ENCODE measurements around the gene PLEKHA5. TPM values are rescaled to one million over a fixed set of nuclear protein-coding genes. Genes with fewer than 3 reads are reported as not detected.
A peak's percentile ranks its signal among the peaks of the same experiment; 100 is the strongest.
"Not testable (repeated sequence)": the region's sequence is repeated elsewhere in the genome, so short reads cannot be mapped to it uniquely, and the experiment has no call there.

PLEKHA5 gene
- total RNA-seq, 1 donor from 2014 or later, result 60.8 TPM

DNA sequence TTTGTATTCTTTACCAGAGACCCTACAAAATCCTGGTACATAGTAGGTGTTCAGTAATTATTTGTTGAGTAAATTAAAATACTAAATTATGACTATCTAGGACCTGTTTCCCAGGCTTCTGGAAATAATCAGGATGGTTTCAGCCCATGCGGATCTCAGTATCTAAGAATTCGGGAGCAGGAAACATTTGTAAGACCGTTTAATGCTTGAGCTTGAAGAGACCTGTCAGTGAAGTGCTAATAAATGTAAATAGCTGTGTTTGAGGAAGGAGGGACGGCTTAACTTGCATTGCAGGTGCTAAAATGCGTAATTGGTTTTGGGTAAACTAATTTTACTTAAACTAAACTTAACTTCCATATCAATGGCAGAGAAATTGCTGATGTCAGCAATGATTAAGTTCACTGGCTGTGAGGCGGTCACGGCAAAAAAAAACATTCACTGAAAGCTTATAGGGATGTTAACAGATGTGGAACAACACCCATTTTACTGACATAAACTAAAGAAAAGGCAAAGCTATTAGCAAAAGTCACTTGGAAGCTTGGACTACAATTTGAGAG is 281.2 kb downstream of the PLEKHA5 start:
- Histone ChIP-seq H3K27ac (replicated peaks) (peak overlapping the region; percentile 77), H3K4me1 (peaks cover 32% of the 10 kb centered on the region), H3K9me3 (replicated peaks) (no peaks in the 10 kb centered on the region), H3K36me3 (no peaks in the 10 kb centered on the region), H3K27me3 (ENCODE audit: low read depth) (no peaks in the 10 kb centered on the region), H3K4me3 (no peak overlapping the region)
- intact Hi-C loops (cut with micrococcal nuclease), result no loop called here
- DNase-seq, result no peak
- TF ChIP-seq CTCF (IDR thresholded peaks at IDR 0.05; ENCODE audit: borderline replicate concordance), result no peak

DNA sequence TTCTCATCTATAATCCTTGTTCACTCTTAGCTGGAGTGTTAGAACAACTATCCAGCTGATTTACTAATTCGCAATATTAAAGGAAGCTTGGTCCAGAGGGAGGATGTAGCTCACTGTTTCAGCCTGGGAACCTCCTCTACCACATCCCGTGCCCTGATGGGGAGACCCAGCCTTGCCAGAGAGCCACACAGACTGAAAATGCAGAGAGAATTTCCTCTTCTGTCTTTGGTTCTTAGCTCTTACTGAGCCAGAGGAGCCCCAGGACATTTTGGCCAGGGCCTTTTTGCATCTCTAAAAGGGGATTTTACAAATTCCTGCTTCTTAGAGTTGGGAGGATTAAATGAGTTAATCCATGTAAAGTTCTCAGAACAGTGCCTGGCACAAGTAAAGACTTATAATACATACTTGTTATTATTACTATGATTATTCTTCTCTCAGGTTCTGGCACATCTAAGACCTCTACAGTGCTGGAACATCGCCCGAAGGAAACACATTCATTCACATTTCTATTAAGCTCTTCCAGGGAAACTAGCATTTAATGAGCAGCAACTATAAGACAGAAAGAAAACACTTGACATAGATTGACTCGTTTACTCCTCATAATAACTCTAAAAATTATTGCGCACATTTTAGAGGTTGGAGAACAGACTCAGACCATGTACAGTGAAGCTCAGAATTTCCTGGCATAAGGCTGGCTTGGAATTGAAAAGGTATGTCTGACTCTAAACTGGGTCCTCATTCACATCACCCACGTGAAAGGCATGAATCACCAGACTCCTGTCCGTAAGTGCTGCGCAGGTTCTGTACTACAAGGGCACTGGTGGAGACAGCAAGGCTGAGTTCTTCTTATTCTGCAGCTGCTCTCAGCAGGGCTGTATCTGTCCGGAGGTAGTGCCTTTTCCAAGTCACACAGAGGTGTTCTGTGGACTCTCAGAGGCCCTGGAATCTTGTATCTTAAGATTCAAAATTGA is 282.0 kb downstream of the PLEKHA5 start:
- no peaks in the 10 kb centered on the region for H3K9me3 ChIP-seq (replicated peaks)
- peak overlapping the region; percentile 77 for H3K27ac ChIP-seq (replicated peaks)
- no peak overlapping the region for H3K4me3 ChIP-seq
- no peaks in the 10 kb centered on the region for H3K36me3 ChIP-seq
- no peaks in the 10 kb centered on the region for H3K27me3 ChIP-seq (ENCODE audit: low read depth)
- H3K4me1 ChIP-seq, result peaks cover 32% of the 10 kb centered on the region
- TF ChIP-seq CTCF (IDR thresholded peaks at IDR 0.05; ENCODE audit: borderline replicate concordance), result no peak
- intact Hi-C loops (cut with micrococcal nuclease), result no loop called here
- no peak for DNase-seq

DNA sequence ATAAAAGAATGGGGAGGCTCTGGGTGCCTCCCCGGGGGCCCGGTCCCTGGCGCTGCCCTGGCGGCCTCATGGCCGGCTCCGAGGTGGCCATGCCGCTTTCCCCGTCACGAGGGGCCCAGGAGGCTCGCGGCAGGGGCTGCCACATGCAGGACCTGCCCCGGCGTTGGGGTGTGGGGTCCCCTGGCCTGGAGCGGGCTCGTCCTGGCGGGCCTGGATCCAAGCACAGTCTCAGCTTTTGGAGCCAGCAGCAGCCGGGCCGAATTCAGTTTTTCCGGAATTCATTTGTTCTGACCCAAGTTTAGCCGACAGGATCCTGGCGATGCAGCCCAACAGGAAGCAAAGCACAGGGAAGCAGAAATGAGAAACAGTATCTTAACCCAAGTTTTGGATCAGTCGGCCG is 283.3 kb downstream of the PLEKHA5 start:
- Histone ChIP-seq H3K9me3 (replicated peaks) (no peaks in the 10 kb centered on the region), H3K36me3 (no peaks in the 10 kb centered on the region), H3K27ac (replicated peaks) (peak overlapping the region; percentile 73), H3K4me1 (peaks cover 32% of the 10 kb centered on the region), H3K27me3 (ENCODE audit: low read depth) (no peaks in the 10 kb centered on the region), H3K4me3 (peak overlapping the region; percentile 39)
- intact Hi-C loops (cut with micrococcal nuclease), result no loop called here
- peak; percentile 22 for DNase-seq
- TF ChIP-seq CTCF (IDR thresholded peaks at IDR 0.05; ENCODE audit: borderline replicate concordance), result no peak

DNA sequence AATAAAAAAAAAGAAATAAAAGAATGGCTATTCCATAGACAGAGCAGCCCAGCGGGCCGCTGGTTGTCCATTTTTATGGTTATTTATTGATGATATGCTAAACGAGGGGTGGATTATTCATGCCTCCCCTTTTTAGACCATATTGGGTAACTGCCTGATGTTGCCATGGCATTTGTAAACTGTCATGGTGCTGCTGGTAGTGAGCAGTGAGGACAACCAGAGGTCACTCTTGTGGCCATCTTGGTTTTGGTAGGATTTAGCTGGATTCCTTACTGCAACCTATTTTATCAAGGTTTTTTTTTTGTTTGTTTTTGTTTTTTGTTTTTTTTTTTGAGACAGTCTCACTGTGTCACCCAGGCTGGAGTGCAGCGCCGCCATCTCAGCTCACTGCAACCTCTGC is 284.0 kb downstream of the PLEKHA5 start:
- intact Hi-C loops (cut with micrococcal nuclease); H3K9me3 ChIP-seq (replicated peaks); DNase-seq; H3K4me3 ChIP-seq; H3K36me3 ChIP-seq; H3K27me3 ChIP-seq (ENCODE audit: low read depth): not testable (repeated sequence)
- H3K27ac ChIP-seq (replicated peaks), result peak overlapping the region; percentile 73
- H3K4me1 ChIP-seq, result peaks cover 32% of the 10 kb centered on the region

DNA sequence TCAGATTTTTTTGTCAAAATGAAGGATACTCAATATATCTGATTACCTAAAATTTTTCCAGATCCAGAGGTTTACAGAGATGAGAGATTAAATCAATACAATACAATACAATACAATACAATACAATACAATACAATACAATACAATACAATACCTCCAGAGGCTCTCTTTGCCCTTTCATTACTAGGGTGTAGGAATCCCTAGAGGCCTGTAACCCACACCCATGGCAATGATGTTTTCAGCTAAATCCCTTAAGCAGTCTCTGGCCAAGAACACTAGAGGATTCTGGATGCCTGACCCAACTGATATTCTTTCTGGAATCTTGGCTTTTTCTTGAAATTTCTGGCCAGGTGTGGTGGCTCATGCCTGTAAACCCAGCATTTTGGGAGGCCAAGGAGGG is 286.0 kb downstream of the PLEKHA5 start:
- Histone ChIP-seq H3K4me3 (no peak overlapping the region), H3K27ac (replicated peaks) (no peak overlapping the region)

More for the DNA sequence above, 286.0 kb downstream of the PLEKHA5 start:
- Histone ChIP-seq H3K27me3 (ENCODE audit: low read depth) (no peaks in the 10 kb centered on the region), H3K9me3 (replicated peaks) (no peaks in the 10 kb centered on the region), H3K36me3 (no peaks in the 10 kb centered on the region), H3K4me1 (peaks cover 14% of the 10 kb centered on the region)
- no peak for DNase-seq
- intact Hi-C loops (cut with micrococcal nuclease), result no loop called here
- TF ChIP-seq CTCF (IDR thresholded peaks at IDR 0.05; ENCODE audit: borderline replicate concordance), result no peak
